Gastroesophageal sphincter (tissue), 3 donors: Measurements from ENCODE around the gene KLHDC8A.

Experiments
- CTCF ChIP-seq, 4 experiments: fragments of 200-600 bp in 2 of 4; fragments of 450-650 bp in 2 of 4; sonication (generic) in 1 of 4; IDR thresholded peaks; one replicate each; pipeline ENCODE4 v1.5.1; 2017 to 2019; ENCODE audit warnings: antibody characterized with exemption in 4 of 4, mild to moderate bottlenecking in 2 of 4, moderate library complexity in 2 of 4
- POLR2AphosphoS5 ChIP-seq: sonication (generic); formaldehyde crosslinking; IDR thresholded peaks from one replicate; pipeline ENCODE4 v1.6.1; 2017; ENCODE audit warnings: antibody characterized with exemption

- TF ChIP-seq CTCF (IDR thresholded peaks at IDR 0.05) (no peak), POLR2AphosphoS5 (no peak)
Observed at GRCh38 chr1:205379056-205379455, 22.3 kb upstream of the KLHDC8A start.
